GM19324 (cell line): ENCODE results near the gene ETV6.
A peak's percentile ranks its signal among the peaks of the same experiment; 100 is the strongest.

ENCODE experiments used
- ATAC-seq: cut with Tn5 transposase; IDR thresholded peaks from one replicate; pipeline ENCODE4 v1.9.1; 2021; ENCODE audit warnings: mild to moderate bottlenecking, moderate library complexity; ENCODE audit not compliant: unreplicated experiment, low FRiP score

The ETV6 gene

DNA sequence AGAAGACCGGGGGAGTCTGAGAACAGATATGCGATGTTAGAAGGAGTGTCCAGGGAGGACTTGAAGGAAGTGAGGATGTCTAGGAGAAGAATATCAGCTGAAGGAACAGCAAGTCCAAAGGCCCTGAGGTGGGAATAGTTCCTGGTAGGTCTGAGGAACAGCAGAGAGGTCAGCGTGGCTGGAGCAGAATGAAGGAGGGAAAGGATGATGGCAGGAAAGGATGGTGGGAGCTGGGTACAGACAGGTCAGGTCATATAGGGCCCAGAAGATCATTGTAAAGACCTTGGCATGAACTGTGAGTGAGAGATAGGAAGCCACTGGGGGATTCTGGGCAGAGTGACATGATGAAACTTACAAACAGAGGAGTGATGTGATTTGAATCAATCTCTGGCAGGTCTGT lies 171.0 kb downstream of the ETV6 start:
- ATAC-seq: no peak

DNA sequence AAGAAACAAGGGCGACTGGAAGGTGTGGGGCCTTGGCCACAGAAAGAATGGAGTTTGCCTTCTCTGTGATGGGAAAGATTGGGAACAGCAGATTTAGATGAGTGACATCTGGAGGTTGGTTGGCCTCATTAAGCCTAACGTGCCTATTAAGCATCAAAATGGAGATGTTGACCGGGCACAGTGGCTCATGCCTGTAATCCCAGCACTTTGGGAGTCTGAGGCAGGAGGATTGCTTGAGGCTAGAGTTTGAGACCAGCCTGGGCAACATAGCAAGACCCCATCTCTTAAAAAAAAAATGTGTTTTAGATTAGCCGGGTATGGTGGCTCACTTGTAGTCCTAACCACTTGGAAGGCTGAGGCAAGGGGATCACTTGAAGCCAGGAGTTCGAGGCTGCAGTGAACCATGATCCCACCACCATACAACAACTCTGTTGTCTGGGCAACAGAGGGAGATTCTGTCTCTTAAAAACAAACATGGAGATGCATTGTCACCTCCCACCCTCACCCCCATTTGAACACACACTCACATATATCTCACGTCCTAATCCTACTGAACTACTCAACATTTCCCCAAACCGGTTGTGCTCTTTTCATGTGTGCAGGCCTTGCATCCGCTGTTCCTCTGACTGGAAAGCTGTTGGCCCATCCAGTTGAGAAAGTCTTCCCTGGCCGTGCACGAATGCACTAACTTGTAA lies 172.1 kb downstream of the ETV6 start:
- no peak for ATAC-seq

DNA sequence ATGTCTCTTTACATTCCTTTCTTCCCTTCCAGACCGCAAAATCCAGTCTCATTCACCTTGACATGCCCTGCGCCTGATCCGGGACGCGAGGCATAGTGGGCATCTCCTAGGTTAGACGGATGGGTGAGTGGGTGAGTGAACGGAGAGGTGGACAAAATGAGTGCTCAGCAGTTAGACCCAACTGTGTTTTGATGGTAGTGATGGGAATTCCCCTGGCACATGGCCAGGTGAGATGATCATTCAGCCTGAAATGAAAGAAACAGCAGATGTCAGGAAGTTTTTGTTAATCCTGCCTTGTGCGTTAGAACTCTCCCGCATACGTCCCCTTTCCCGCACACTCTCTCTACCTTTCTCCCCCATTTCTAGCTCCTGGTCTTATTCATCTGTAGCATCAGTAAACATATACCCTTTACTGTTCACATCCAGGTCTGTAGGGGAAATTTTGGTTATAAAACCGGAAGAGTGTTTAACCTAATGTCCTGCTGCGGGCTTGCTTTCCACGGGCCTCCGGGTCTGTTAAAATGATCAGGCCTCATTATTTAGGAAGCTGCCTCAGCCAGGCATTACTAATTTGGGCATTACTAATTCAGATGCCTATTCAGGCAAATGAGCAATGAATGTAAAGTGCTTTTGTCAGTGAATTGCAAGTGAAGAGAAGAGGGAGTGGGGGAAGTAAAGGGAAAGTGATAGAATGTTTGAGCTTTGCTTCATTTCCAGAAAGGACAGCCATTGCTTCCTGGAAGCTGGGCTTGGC lies 172.8 kb downstream of the ETV6 start:
- ATAC-seq: no peak

DNA sequence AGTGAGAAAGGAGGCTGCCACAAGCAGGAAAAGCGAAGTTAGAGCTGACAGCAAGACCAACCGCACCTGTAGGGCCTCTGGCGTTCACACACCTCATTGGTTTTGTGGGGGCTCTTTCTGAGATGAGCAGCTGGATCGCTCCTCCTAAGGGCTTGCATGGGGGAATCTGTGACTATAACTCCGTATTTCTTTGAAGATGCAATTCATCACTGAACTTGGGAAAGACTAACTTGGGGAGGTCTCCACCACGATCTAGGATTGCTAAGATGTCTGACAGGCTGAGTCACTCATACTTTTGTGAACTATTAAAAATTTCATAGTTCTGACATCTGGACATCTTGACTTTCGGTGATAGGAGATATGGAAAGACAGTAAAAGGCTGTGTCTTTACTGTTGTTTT lies 173.6 kb downstream of the ETV6 start:
- no peak for ATAC-seq

DNA sequence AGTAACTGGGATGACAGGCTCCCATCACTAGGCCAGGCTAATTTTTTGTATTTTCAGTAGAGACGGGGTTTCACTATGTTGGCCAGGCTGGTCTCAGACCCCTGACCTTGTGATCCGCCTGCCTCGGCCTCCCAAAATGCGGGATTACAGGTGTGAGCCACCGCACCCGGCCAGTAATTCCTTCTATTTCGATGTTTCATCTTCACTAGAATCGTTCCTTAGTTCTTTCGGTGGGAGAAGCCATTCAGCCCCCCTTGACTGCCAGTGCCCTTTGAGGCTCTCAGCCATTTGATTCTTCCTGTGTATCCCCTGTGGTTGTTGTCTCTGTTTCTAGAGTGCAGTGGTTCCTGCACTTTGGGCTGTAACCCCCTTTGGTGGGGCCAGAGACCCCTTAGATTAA lies 174.1 kb downstream of the ETV6 start:
- ATAC-seq: no peak

DNA sequence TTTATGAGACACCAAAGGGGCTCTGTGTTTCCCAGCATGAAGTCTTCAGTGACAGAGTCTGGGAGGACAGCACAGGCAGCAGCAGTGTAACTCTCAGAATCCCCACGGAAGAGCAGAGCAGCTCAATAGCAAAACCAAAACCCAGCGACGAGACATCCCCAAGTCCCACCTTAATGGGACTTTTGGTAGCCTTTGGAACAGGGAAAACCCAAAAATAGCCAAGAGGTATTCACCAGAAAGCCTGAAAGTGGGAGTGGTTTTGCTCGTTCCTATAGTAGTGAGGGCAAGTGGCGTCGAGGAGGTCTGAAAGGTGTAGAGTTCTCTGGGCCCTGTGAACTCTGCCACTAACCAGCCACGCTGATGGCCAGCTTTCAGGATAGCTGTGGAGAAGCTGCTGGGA lies 174.6 kb downstream of the ETV6 start:
- ATAC-seq: no peak

DNA sequence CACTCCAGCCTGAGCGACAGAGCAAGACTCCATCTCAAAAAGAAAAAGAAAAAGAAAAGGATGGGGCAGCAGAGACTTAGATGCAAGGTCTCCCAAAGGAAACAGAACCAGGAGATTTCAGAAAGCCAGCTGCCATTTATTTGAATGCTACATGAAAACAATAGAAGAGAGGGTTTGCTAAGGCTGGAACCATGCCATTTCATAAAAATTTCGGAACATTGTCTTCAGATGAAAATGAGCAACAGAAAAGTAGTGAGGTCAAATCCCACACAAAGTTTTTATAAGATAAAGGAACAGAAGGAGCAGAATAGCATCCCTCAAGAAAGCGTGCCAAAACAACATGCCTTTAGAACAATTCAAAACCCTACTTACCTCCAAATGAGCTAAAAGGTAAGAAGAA lies 175.3 kb downstream of the ETV6 start:
- no peak for ATAC-seq

DNA sequence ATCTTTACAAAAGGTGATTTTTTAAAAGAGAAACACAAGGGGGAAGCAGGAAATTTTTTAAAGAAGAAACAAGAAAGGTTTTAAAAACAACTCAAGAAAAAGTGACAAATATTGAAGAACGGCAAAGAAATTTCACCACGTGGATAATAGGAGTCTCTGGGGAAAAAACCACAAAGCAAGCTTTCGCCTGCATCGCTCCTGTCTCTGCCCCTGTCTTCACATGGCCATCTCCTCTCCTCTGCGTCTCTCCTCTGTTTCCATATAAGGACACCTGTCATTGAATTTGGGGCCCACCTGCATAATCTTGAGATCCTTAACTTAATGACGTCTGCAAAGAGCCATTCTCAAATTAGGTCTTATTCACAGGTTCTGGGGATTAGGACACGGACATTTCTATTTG lies 175.8 kb downstream of the ETV6 start:
- no peak for ATAC-seq

DNA sequence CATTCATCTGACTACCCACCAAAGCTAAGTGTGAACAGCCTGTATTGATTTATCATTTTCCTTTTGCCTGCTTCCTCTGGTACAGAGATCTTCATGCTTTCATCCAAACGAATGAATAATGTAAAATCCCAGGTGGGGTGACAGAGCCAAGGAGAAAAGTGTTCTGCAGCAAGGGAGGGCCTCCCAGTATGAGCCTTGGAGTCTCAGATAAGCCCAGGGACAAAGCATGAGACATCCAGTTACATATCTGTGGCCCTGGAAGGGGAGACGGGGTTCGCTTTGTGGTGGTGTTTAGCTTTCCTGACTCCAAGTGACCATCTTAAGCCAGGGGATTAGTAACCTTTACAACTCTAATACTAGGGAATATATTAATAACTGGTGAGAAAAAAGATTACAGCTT lies 177.1 kb downstream of the ETV6 start:
- no peak for ATAC-seq

DNA sequence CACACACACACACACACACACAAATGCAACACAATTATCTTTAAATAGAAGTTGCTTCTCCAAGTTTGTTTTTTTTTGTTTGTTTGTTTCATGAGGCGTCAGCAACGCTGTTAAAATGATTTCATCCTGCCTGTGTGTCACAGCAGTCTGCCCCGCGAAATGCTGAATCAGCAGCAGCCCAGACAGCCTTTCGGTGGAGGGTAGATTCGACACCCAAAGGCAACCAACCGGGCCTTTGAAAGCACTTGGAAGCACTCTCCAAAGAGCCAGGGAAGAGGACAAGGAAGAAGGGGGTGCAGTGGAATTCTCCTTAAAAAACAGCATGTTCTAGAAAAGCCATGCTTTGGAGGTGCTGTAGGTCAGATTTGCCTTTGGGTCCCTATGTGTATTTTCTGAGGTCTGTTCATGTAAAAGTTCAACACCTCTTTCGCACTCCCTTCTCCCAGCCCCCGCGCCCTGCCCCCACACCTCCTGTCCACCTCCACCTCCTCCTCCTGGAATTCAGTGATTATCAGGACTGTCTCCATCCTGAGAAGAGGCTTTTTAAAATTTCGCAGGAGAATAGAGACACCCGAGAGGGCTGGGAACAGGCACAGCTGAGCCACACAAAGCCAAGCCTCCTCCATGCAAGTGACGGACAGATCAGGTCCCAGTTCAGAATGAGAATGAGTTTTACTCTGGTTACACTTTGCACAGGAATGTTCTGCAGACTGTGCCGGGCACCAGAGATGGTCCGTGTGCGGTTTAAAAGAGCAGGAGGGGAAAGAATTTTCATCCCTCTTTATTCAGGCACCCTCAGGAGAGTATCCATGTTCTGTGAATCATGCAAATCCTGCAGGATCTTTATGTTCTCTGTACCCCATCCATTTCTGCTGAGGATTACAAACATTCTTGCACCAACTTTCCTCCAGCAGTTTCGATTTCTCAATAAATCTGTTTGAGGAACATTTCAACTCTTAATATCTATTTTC lies 177.9 kb downstream of the ETV6 start:
- ATAC-seq: no peak

DNA sequence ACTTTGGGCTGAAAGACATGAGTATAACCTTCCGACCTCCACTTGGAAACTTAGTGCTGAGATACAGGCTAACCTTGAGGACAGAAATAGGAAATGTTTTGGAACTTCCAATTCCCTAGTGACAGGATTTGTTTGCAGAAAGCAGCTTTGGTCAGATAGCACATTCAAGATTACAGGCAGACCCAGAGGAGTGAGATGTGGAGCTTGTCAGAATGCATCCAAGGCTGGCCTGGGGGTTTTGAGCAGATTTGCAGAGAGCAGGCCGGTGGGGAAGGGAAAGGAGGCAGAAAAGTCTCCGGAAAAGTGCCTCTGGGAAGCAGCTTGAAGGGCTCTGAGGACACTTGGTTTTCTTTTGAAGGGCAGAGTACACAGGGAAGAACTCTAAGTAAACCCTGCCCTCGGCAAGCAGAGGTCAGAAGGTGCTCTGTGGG lies 180.3 kb downstream of the ETV6 start:
- ATAC-seq: no peak

DNA sequence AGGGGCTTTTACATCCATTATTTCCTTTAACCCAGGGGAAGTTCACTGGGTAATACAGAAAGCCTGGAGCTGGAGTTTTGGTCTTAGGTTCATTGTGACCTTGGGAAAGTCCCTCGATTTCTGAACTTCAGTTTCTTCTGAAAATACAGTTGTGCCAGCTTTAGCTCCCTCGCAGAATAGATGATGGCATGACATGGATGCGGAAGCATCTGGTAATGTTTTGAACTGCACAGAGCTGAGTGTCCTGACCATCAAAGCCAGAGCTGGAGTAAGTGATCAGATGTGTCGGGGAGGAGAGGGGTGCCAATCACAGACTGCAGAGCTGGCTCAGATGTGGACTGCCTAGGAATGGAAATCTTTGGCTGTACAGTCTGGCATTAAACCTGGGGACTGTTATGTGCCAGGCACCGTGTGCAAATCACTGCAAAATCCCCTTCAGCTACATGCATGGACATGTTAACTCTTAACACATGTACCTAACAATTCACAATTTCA lies 180.9 kb downstream of the ETV6 start:
- no peak for ATAC-seq

DNA sequence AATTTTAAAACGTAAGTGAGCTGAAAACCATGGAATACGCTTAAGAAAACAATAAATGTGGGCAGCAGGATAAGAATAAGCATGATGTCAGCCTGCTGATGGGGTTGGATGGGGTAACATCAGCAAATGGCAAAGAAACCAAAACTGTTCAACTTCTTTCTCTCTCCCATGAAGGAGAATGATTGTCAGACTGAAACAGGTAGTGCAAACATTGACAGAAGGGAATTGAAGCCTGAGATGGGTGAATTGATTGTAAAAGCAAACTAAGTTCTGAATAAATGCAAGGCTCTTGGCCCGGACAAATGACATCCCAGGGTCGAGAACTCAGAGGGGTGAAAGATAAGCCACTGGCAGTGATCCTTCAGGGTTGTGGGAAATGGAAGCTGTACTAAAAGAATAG lies 182.6 kb downstream of the ETV6 start:
- no peak for ATAC-seq

DNA sequence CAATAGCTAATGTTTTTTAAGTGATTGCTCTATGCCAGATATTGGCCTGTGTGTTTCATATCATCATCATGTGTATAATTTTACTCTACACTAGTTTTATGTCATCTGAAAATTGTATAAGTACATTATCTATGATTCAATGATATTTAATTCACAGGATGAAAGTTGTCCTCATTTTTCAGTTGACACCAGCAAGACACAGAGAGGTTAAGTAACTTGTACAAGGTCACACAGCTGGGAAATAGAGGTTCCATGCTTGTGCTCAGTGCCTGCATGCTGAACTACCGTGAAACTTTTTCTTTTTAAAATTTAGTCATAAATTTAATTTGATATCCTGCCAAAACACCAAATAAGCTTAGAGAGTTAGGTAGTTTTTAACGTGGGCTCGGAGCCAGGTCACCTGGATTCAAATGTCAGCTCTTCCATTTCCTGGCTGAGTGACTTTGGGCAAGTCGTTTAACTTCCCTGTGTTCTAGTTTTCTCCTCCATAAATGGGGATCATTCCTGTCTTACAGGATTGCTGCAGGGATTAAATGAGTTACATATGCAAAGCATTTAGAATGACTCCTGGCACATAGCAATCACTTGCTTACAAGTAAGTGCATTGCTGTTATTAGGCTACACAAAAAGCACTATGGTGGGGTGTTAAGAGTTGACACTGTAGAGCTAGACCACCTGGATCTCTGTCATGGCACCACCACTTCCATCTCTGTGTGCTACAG lies 183.9 kb downstream of the ETV6 start:
- ATAC-seq: no peak

DNA sequence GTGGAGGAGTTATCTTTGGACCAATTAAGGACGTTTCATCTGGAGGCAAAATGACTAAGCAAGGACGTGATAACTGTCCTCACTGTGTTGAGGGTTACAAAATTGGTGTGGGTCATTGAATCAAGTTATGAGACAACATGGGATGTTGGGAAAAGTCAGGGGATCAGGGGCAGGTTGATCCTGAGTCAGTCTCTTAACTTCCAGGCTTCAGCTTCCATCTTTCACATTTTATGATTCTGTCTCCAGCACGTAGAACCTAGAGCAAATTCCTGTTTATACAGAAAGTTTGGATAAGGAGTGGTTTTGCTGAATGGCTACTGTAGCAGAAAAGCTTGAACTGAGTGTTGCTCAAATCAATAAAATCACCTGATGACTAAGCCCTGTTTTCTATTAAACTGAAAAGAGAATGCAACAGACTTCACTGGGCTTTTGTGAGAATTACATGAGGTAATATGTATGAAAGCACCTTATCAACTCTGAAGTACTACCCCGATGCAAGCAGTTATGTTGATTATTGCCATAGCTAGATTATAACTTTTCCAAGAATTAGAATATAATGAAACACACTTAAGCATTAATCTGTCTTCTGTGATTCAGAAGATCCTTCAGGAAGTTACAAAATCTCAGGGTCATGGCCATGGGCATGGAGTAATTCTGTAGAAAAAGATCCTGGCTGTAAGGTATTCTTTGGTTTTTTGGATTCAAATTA lies 184.8 kb downstream of the ETV6 start:
- no peak for ATAC-seq

DNA sequence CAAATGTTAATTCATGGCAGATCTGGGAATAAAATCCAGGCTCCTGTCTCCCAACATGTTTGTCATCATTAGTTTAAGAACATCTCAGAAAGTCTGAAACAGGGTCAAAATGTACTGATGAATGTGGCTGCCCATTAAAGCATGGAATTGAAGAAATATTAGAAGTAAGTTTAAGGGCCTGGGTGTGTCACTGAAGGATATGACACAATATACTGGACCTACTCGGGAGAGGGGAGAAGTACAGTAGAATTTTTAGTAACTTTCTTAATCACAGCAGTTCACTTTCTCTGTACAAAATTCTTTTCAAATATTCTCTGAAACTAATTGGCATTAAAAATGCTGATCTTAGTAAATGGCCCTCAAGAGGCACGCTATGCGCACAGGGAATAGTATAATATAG lies 185.5 kb downstream of the ETV6 start:
- no peak for ATAC-seq

DNA sequence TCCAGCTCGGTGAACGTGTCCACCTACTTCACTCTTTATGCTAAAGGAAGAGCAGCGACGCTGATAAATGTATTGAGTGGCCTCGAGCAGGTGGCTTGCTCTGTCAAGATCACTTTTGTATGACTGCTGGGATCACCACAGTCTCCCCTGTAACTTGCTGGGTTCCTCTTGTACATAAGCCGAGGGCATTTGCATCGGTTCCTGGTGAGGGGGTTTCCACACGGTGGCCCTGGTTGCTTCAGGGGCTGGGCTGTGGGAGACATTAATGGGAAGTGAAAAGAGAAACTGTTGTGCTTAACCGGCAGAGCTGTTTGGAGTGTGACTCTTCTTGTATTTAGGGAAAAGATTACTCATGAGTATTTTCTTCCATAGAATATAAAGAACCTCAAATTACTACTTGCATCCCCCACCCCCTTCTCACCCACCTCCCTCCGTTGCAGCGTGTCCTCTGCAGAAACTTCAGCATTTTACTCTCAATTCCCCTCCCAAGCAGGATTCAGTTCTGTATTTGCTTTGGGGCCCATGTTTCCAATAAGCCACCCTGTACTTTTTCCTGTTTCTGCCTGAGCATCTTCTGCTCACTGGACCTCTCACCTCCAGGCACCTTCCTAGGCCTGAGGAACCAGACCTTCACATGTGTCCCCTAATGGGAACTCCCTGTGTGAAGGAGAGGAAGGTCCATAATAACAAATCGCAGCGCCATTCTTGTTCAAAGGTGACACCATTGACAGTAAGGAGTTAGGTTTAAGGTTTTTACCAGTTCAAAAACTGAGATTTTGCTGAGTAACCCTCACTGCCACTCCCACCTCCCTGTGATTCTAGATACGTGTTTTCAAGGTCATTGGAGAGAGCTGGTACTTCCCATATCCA lies 187.0 kb downstream of the ETV6 start:
- peak; percentile 84 for ATAC-seq

DNA sequence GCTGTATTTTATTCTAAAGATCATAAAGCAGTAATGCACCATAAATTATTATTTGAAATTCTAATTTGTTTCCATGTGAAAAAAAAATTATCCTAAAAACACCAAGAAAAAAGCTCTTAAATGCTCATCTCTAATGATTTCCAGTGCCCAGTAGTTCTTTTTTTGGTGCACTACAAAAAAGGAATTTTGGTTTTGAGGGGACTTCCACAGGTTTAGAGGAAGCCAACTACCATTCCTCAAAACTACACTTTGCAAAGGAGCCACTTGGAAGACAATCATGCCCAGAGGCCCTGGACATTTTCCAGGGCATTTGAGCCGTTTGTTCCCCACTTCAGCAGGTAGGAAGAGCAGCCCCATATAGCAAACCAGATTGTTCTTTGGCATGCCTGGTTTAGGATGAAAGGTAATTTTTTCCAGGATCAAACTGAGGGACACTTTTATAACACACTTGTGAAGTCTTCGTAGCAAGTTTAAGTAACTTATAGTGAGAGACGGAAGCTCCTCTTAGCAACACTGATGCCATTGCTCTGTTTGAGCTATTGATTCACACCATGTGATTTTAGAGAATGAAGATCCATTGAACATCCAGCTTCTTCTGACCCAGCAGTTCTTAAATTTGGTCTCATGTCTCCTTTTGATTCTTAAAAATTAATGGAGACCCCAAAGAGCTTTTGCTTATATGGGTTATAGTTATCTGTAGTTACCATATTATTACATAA lies 187.9 kb downstream of the ETV6 start:
- ATAC-seq: no peak
